Activated CD8-positive, alpha-beta memory T cell treated with anti-CD3 and anti-CD28 coated beads for 24 hours (primary cell): ENCODE measurements around the gene ZNF670.
A peak's percentile ranks its signal among the peaks of the same experiment; 100 is the strongest.
"Not testable (repeated sequence)": the region's sequence is repeated elsewhere in the genome, so short reads cannot be mapped to it uniquely, and the experiment has no call there.

Source experiments
- DNase-seq: peaks from one replicate; pipeline ENCODE4 v3.0.0-alpha.2; 2020

ZNF670 gene

DNA sequence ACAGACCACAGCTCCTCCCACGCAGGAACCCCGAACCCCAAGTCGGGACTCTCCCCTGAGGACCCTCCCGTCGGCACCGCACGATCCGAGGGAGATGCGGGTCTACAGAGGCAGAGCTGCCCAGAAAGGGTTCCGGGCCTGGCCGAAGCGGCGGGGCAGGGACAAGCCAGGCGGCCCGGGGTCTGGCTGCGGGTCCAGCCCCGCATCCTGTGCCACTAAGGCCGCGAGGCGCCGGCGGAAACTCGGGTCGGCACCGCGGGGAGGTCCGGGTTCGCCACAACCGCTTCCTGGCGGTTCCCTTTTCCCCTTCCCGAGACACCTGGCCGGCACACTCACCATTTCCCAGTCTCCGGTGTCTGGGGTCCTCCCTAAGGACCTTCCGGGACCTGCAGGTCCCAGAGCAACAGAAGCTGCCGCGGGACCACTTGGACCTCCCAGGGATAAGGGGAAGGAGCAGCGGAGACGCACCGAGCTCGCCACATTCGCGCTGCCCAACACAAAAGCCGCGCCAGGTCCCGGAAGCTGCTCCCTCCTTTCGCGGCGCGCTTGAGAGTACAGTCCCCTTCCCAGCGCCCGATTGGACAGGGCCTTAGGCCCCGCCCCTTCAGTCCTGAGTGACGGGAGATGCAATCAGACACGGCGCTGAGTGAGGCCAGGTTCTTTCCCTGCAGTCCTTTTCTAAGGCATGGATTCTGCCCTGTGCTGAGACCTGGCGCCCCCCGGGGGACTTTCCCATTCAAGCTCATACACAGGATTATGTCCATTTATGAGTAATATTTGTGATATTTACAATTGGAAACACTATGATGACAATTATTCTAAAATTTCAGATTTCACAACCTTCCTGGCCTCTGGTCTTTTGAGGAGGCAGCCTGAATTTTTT lies at the start of gene ZNF670:
ZNF670 (minus strand) TSS at position 554 of the 883 bp plus-strand sequence; CDS start at position 339, 215 bp downstream.
- DNase-seq: peak; percentile 93

DNA sequence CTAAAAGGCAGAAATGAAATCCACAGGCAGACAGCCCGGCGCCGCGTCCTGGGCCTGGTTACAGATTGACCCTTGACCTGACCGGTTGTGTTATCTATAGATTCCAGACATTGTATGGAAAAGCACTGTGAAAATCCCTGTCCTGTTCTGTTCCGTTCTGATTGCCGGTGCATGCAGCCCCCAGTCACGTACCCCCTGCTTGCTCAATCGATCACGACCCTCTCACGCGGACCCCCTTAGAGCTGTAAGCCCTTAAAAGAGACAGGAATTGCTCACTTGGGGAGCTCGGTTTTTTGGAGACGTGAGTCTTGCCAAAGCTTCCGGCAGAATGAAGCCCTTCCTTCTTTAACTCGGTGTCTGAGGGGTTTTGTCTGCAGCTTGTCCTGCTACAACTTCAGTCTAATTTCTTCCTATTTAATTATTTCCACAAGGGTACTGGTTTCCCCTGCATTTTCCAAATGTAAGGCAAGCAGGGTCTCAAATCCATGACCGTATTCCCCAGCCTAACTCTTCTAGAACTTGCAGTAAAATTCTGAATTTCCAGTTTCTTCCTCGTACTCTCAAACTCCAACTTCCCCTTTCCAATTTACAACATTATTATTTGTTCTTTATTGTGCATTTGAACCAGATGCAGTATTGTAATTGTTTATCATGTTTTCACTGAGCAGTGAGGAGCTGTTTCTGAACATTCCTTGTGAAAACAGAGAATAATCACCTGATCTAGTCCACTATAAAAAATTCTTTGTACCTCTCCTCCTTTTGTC lies 49.1 kb upstream of the ZNF670 start:
- DNase-seq: not testable (repeated sequence)

DNA sequence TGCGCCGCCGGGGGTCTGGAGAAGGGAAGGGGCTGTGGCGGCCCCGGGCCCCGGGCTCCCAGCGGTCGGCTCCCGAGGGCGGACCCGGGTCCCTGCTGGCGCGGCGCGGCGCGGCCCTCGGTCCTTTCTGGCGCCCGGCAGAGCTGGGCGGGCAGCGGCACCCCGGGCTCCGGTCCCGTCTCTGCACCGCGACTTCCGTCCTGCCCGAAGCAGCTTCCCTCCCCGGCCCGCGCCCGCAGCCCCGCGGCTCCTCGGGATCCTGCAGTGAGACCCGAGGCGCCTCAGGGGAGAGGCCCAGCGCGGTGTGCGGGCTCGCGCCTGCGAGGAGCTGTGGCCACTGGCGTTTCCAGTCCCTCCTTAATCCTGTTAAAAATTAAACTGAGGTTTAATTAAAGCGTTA lies 48.0 kb upstream of the ZNF670 start:
- DNase-seq: not testable (repeated sequence)

DNA sequence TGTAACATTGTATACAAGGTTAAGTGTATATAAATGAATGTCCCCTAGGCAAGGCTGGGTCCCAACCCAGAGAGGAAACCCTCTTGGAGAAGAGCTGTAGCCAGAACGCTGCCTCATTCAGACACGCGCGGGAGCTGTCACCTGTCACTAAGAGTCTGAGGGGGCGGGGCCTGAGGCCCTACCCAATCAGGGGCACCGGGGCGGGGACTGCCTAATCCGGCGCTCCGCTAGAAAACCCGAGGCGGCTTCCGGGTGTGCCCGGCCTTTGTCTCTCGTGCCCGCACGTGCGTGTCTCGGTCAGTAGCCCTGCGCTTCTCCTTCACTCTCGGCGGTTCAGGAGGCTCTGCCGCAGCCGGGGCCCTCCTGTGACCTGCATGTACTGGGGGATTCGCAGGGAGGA lies 47.6 kb upstream of the ZNF670 start:
- DNase-seq: not testable (repeated sequence)

DNA sequence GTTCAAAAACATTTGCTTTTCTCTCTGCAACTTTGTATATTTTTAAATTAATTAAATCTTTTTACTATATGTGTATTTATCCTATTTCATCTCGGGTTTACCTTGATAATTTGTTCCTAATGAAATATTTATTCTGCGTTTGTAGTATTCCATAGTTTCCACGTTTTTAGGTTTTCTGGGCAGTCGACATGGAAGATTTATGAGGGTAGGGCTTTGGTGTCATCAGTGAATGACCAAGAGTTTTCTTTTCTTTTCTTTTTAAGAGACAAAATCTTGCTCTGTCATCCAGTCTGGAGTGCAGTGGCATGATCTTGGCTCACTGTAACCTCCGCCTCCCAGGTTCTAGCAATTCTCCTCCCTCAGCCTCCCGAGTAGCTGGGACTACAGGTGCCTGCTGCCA lies 42.8 kb upstream of the ZNF670 start:
- DNase-seq: no peak

GRCh38 chr1:247120408-247120668 lies 41.7 kb upstream of the ZNF670 start:
- DNase-seq: not testable (repeated sequence)

- no peak for DNase-seq
Measured at GRCh38 chr1:247119600-247120407, 41.2 kb upstream of the ZNF670 start.

DNA sequence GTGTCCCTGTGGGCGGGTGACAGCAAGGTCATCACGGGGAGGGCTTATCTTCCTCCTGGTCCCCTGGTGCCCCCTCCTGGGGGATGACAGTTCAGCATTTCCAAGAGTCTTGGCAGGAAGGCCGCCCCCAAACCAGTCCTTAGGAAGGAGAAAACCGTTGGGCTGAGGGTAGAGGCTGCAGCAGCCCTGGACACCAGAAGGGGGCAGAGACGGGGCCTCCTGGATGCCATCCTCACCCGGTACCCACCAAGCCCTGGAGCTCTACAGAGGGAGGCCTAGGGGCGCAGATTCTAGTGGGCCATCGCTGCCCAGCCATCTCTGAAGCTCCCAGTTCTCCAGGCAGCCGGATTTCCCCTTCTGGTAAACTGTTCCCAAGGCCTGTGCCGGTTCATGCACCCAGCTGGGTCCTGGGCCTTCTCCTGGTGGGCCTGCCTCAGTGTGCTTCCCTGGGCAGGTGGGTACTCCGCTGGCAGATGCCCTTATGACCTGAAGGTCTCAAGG lies 40.4 kb upstream of the ZNF670 start:
- no peak for DNase-seq

DNA sequence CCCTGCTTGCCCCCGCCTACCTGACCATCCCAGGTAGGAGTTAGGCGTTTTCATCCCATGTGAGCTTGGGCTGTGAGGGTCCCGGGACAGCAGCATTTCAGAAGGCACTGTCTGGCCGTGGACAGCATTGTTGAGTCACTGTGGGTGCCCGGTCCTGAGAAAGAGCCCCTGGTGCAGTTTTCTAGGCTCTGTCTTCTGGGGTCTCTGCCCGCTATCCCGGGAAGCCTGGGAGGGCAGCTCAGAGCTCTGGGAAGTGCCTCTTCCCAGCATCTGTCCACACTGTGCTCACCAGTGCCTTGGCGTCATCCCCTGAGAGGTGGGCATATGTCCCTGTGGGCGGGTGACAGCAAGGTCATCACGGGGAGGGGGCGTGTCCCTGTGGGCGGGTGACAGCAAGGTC lies 36.9 kb upstream of the ZNF670 start:
- no peak for DNase-seq

- DNase-seq: no peak
Measured at GRCh38 chr1:247115141-247115510, 36.5 kb upstream of the ZNF670 start.

DNA sequence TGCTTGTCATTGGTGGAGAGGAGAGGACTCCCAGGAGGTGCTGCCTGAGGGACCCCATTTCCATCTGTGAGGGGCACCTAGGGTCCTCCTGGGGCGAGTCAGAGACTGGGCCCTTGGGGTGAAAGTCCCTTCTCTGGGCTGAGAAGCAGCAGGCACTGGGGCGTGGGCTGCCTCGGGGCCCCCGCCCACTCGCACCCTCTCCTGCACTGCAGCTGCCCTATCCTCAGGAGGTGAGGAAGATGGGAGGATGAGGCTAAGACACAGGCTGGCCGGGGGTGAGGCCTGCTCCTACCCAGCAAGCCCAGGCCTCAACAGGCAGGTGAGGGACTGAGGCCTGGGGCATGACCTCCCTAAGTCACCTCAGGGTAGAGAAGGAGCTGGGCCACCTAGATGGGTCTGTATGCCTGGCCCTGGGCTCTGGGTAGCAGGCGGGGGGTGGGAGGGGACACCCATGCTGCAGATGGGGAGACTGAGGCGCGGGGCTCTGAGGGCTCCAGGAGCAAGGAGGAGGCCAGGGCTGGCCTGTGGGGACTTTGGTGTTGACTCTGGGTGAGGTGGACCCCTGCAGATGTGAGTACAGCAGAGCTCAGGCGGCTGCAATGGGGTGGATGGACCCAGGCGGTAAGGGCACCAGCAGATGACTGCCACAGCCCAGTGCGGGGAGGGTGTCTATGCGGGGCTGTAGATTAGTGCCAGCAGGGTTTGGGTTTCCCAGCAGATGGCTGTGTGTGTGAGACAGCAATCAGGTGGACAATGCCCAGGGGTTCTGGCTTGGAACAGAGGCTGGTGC lies 35.9 kb upstream of the ZNF670 start:
- DNase-seq: no peak

DNA sequence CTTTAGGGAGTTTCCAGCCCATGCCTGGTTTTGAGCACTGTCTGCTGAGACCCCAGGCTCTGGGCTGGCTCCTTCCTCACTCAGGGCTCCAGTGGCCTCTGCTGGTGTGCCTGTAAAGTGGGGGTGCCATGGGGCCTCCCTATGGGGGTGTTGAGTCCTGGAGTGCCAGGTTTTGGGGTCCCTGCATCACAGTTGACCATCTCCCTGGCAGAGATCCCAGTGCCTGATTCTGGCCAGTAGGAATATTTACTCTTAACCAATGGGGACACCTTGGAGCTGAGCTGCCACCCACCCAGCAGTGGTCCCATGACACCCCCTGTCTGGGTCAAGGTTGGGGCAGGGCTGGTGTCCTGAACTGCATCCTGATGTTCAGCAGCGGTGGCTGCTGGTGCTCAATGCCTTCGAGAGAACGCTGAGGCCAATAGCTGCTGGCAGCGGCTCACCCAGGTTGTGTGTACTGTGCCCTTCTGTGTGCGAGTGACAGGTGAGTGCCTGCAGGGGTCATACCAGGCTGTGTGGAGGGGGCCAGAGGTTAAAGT lies 35.2 kb upstream of the ZNF670 start:
- DNase-seq: no peak

DNA sequence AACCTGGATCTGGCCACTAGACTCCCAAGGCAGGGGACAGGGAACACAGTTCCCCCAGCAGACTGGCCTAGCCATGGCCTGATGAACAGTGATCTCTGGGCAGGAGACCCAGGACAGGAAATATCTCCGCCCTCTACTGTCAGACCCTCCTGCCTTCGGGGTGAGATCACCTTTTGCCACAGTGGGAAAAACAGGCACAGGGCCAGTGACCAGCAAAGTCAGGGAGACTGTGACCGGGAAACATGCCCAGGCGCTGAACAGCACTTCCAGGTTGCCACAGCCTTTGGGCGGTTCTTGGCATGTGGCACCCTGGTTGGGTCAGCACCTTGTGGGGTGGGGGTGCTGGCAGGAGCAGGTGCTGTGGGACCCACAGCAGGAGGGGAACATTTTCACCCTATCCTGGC lies 34.5 kb upstream of the ZNF670 start:
- no peak for DNase-seq

- no peak for DNase-seq
Measured at GRCh38 chr1:247112479-247112781, 33.8 kb upstream of the ZNF670 start.

- DNase-seq: peak; percentile 60
Measured at GRCh38 chr1:247111700-247112478, 33.3 kb upstream of the ZNF670 start.

- DNase-seq: no peak
Measured at GRCh38 chr1:247111259-247111699, 32.7 kb upstream of the ZNF670 start.

DNA sequence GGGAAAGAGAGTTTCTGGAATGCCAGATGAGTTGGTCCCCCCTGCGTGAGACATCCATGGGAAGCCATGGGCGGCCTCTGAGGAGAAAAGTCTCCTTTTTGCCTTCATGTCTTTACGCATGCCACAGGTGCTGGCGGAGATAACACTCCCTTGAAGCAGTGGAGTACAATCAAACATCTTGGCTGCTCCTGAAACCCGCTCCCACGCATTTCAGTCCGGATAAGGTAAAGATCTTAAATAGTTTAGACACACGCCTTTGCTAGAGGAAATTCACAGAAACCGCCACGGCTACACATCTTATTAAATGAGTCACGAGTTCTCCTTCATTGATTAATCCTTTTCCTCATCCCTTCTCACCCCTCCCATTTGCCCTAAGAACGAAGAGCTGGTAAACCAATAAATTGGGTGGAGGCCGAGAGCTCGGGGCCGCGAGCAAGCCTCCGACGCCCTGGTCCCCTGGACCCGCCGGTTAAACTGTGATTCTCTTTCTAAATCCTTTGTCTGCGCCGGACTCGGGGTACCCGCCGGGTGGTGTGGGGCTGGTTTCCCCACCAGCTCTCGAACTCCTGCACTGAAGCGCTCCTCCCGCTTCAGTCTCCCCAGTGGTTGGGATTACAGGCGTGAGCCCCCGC lies 32.1 kb upstream of the ZNF670 start:
- peak; percentile 70 for DNase-seq

DNA sequence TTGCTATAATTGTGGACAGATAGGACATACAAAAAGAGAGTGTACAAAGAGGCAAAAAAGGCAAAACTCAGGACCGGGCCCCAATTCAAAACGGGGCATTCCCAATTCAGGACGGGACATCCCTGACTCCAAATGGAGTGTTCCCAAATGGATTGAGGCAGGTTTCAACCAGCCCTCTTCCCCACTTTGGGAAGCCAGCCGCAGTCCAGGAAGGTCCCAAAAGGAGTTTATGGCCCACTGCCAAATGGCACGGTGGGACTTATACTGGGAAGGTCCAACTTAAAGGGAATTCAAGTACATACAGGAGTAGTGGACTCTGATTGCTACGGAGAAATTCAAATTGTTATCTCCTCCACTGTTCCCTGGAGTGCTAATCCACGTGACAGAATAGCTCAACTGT lies 29.1 kb upstream of the ZNF670 start:
- DNase-seq: no peak

- DNase-seq: no peak
Measured at GRCh38 chr1:247105966-247106365, 27.4 kb upstream of the ZNF670 start.

DNA sequence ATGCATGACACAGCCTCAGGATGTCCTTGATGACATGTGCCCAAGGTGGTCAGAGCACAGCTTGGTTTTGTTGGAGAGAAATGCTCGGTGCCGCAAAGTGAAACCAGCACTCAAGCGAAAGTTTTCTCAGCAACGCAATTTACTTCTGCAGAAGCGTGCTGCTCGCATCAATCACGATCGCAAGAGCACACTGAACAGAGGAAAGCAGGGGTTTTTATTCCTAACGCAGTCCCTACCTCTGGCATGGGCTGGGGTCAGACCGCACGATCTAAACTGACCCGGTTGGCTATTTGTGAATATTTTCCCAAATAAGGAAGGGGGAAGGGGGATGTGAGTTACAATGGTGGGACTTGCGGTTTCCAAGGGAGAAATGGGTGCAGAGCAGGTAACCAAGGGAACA lies 26.4 kb upstream of the ZNF670 start:
- DNase-seq: no peak
